NCI-H128 (cell line): ENCODE results near the gene KRTAP9-4.
"Not testable (repeated sequence)": the region's sequence is repeated elsewhere in the genome, so short reads cannot be mapped to it uniquely, and the experiment has no call there.

Experiments
- DNase-seq: peaks from one replicate; lab custom pipeline; 2025; ENCODE audit not compliant: unreplicated experiment; lab: John Stamatoyannopoulos, UW

KRTAP9-4 gene

DNA sequence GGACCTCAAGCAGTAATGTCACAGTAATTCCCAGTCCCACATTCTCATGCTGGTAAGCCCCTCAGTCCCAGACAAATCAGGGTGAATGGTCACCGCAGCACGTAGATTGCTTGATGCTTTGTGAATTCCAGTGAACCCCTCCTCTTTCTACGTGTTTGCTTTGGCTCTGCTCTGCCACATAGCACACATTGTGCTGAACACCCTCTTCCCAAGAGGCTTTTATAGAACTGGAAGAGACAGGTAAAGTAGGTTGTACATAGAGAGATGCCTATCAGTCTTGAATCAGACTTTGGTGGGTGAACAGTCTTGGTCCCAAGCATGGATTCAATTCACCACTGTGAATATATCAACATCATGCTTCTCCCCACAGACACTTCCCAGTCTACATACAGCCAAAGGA lies 15.1 kb downstream of the KRTAP9-4 start:
- DNase-seq: no peak

DNA sequence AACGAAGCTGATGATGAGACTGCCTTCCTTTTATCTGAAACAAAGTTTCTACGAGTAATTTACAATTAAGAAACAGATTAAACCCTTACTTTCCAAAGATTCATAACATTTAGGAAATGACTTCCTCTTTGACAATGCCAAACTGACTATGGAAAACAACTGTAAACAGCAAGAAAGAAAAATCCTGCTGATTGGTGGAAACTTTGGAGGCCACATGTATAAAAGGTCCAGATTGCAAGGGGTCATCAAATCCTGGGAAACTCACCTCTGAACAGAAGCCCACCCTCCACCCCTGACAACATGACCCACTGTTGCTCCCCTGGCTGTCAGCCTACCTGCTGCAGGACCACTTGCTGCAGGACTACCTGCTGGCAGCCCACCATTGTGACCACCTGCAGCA lies 15.6 kb downstream of the KRTAP9-4 start, which contains the start of gene KRTAP9-6:
TSS of gene KRTAP9-6 (plus strand) at position 301 of the 400 bp plus-strand sequence. CDS start at position 301, 0 bp downstream.
- no peak for DNase-seq

DNA sequence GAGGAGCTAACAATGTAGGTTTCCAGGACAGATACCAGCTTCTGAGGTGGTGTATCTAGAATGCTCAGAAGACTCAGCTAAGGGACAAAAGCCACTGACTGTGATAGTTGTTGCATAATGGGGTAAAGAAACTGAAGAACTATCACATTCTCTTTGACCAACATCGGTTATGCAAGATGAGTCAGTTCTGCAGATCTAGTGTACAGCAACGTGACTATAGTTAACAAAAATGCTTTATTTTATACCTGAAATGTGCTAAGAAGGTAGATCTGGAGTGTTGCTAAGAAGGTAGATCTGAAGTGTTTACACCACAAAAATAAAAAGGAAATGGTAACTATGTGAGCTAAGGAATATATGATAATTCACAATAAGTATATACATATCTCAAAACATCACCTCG lies 18.2 kb downstream of the KRTAP9-4 start:
- no peak for DNase-seq

- not testable (repeated sequence) for DNase-seq
Measured at GRCh38 chr17:41271323-41271722, 21.8 kb downstream of the KRTAP9-4 start.

DNA sequence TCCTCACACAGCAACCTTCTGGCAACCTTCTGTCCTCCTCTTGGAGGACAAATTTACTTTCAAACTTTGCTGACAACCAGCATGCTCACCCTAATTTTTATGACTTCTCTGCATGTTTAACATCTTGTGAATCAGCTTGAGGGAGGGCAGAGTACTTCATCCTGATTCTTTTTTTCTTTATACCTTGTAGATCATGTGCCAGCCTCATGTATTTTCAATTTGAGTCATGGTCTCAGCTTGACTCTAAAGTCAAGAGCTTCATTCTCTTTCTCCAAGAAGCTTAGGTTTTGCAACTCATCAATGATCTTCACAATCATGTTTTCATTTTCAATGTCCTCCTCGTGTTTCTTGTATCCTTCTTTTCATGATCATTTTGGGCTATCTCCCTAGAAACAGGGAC lies 22.4 kb downstream of the KRTAP9-4 start:
- no peak for DNase-seq

- DNase-seq: not testable (repeated sequence)
Measured at GRCh38 chr17:41275648-41276190, 26.2 kb downstream of the KRTAP9-4 start, which contains the start of gene KRTAP9-7. Gene KRTAP9-7, plus strand, starts transcription at chr17:41275698. Its CDS starts 0 bp downstream, at chr17:41275698.

- no peak for DNase-seq
Measured at GRCh38 chr17:41278176-41278955, 28.9 kb downstream of the KRTAP9-4 start.

DNA sequence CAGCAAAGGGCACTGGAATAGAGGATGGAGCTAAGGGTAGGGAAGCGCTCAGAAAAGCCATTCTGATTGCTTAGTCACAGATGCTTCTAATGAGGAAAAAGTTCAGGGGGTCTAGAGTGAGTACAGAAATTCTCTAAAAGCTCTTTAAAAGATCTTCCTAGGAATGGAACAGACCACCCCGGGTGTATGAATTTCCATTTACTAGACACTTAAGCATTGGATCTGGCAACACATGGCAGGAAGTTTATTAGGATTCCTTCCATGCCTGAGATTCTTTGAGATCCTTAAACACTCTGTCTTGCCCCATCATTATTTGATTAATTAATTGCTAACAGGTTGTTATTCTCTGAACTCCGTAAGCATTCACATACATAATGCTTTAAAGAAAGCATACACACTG lies 34.6 kb downstream of the KRTAP9-4 start:
- DNase-seq: no peak

DNA sequence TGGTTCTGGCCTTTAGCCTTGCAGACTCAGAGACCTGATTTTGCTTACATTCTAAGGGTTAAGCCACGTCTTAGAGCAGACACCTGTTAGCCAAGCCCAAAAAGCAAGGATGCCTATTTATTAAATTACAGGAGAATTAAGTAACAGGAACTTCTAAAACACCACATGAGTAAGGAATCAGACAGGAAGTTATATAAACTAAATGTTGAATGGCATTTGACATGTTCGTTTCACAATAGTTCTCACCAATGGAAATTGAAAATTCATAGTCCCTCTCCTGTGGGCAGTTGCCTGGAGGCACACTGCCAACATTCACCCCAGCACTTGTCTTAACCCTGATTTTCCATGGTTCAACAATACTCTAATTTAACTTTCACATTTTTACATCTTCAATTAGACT lies 35.1 kb downstream of the KRTAP9-4 start:
- no peak for DNase-seq

DNA sequence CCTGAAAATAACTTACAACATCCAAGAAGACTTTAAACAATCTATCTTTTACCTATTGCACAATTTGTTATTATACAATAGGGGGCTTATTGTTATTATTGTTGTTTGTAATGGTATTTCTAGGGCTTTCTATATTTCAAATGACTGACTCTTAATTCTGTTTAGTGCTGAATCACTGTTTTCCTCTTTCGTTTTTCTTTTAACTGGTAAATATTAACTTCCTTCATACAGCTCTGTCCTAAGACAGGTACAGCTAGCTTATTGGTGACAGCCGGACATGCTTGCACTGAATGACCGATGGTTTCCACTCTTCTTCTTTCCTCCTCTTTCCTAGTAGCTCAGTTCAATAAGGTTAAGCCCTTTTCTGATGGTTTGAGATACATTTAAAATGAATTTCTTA lies 37.6 kb downstream of the KRTAP9-4 start:
- no peak for DNase-seq

- DNase-seq: no peak
Measured at GRCh38 chr17:41294016-41294415, 44.5 kb downstream of the KRTAP9-4 start.

DNA sequence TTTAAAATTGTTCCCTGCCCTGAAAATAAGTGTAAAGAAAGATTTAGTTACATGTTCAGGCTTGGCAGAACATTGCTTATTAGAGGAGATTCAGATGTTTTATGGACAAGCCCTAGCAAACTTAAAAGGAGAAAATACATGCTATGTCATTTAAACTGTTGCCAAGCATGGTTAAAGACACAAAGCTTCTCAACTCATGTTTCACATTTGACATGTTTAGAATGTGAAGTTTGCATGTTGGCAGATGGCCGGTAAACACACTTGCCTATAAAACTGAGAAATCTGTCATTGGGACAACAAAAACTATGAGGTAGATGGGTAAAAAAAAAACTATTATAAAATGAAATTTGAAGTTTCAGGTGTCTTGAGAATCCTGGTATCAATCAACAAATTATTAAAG lies 47.4 kb downstream of the KRTAP9-4 start:
- no peak for DNase-seq

GRCh38 chr17:41298458-41299135 lies 49.1 kb downstream of the KRTAP9-4 start:
- no peak for DNase-seq
